ENCODE measurements around the gene DCAF5. TPM values are rescaled to one million over a fixed set of nuclear protein-coding genes. Genes with fewer than 3 reads are reported as not detected.

DCAF5 gene
- total RNA-seq, 1 experiment from 2014 or later = 29.1 TPM

DNA sequence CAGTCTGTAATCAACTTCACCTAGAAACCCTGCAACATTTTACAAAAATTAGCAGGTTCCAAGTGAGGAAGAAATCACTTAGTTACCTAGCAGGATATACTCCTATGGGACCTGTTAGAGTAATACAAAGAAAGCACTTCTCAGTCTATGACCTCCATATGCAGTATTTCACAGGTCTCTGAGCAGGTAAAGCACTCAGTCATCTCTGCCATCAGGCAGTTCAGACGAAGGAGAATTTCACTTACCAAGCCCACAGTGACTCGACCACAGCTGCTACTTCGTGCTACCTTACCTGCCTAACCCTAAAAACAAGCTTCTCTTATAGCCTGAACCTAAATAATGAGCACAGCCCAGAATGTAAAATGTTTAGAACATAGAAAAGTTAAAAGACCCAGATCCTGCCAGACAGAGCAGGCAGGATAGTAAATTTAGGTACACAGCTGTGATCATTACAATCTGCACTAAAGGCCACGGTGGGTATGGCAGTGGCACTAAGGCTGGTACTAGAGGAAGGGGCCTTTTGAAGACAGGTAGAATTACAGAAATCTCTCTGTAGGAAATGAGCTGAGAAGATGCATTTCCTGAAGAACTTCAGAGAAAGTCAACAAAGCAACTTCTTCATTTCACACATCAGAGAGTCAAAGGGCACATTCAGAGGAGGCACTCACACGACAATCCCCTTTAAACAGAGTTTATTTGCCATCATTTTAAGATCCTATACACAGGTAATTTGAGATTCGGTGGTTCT lies 35.7 kb downstream of the DCAF5 start:
- Histone ChIP-seq H3K4me2 (no peak overlapping the region), H2AFZ (no peak overlapping the region), H3K4me3 (no peak overlapping the region), H3K9me2 (ENCODE audit: insufficient read depth) (no peaks in the 10 kb centered on the region), H3K27ac (no peak overlapping the region), H3K9me3 (ENCODE audit: insufficient read depth, low read depth) (no peaks in the 10 kb centered on the region), H3K27me3 (ENCODE audit: insufficient read depth, low read depth) (no peaks in the 10 kb centered on the region), H3F3A (ENCODE audit: insufficient read depth, low read depth) (no peaks in the 10 kb centered on the region; the same call in 1 of the 2 replicates), H3K79me2 (ENCODE audit: low read depth) (peaks cover 3% of the 10 kb centered on the region; the same call in 1 of the 2 replicates), H3K36me3 (ENCODE audit: low read depth) (0 out of 2 replicates have a peak, but pooled peaks cover 15% of the 10 kb centered on the region), H3K4me1 (replicated peaks; ENCODE audit: insufficient read depth) (no peaks in the 10 kb centered on the region), H4K20me1 (ENCODE audit: insufficient read depth) (no peaks in the 10 kb centered on the region; the same call in 1 of the 2 replicates)
- CTCF ChIA-PET = no interaction called here
- intact Hi-C loops (cut with micrococcal nuclease; ENCODE audit: unreplicated experiment) = no loop called here
- BruUV-seq (replicated peaks) = no TSS peak
- no peak for DNase-seq
- TF ChIP-seq CTCF (conservative IDR thresholded peaks at IDR 0.05) (no peak), EZH2 (IDR thresholded peaks at IDR 0.05; ENCODE audit: low read depth) (no peak)
- POLR2A ChIA-PET (ENCODE audit: unreplicated experiment) = no interaction called here

GRCh38 chr14:69115407-69116185 lies 37.3 kb downstream of the DCAF5 start:
- no peak overlapping the region for H3K27ac ChIP-seq
- H3K4me2 ChIP-seq = no peak overlapping the region
- H3K36me3 ChIP-seq (ENCODE audit: low read depth) = 0 out of 2 replicates have a peak, but pooled peaks cover 10% of the 10 kb centered on the region
- intact Hi-C loops (cut with micrococcal nuclease; ENCODE audit: unreplicated experiment) = no loop called here
- ChIA-PET CTCF (no interaction called here), POLR2A (ENCODE audit: unreplicated experiment) (no interaction called here)
- no peaks in the 10 kb centered on the region; the same call in 1 of the 2 replicates for H3F3A ChIP-seq (ENCODE audit: insufficient read depth, low read depth)
- no TSS peak for BruUV-seq (replicated peaks)
- no peak overlapping the region for H2AFZ ChIP-seq
- no peaks in the 10 kb centered on the region for H3K4me1 ChIP-seq (replicated peaks; ENCODE audit: insufficient read depth)
- no peaks in the 10 kb centered on the region for H3K9me2 ChIP-seq (ENCODE audit: insufficient read depth)
- no peaks in the 10 kb centered on the region for H3K79me2 ChIP-seq (ENCODE audit: low read depth)
- DNase-seq = no peak
- no peaks in the 10 kb centered on the region; the same call in 1 of the 2 replicates for H4K20me1 ChIP-seq (ENCODE audit: insufficient read depth)
- TF ChIP-seq CTCF (conservative IDR thresholded peaks at IDR 0.05) (no peak), EZH2 (IDR thresholded peaks at IDR 0.05; ENCODE audit: low read depth) (no peak)
- H3K9me3 ChIP-seq (ENCODE audit: insufficient read depth, low read depth) = no peaks in the 10 kb centered on the region
- H3K4me3 ChIP-seq = no peak overlapping the region
- no peaks in the 10 kb centered on the region for H3K27me3 ChIP-seq (ENCODE audit: insufficient read depth, low read depth)

GRCh38 chr14:69114763-69115162 lies 38.2 kb downstream of the DCAF5 start:
- intact Hi-C loops (cut with micrococcal nuclease; ENCODE audit: unreplicated experiment) = no loop called here
- DNase-seq = no peak
- H3K9me3 ChIP-seq (ENCODE audit: insufficient read depth, low read depth) = no peaks in the 10 kb centered on the region
- no peaks in the 10 kb centered on the region for H3K27me3 ChIP-seq (ENCODE audit: insufficient read depth, low read depth)
- no peaks in the 10 kb centered on the region for H3K4me1 ChIP-seq (replicated peaks; ENCODE audit: insufficient read depth)
- H3F3A ChIP-seq (ENCODE audit: insufficient read depth, low read depth) = no peaks in the 10 kb centered on the region; the same call in 1 of the 2 replicates
- BruUV-seq (replicated peaks) = no TSS peak
- ChIA-PET CTCF (no interaction called here), POLR2A (ENCODE audit: unreplicated experiment) (no interaction called here)
- H3K4me2 ChIP-seq = no peak overlapping the region
- H3K9me2 ChIP-seq (ENCODE audit: insufficient read depth) = no peaks in the 10 kb centered on the region
- TF ChIP-seq EZH2 (IDR thresholded peaks at IDR 0.05; ENCODE audit: low read depth) (no peak), CTCF (conservative IDR thresholded peaks at IDR 0.05) (no peak)
- H3K79me2 ChIP-seq (ENCODE audit: low read depth) = no peaks in the 10 kb centered on the region
- H2AFZ ChIP-seq = no peak overlapping the region
- no peak overlapping the region for H3K4me3 ChIP-seq
- 0 out of 2 replicates have a peak, but pooled peaks cover 10% of the 10 kb centered on the region for H3K36me3 ChIP-seq (ENCODE audit: low read depth)
- H4K20me1 ChIP-seq (ENCODE audit: insufficient read depth) = no peaks in the 10 kb centered on the region; the same call in 1 of the 2 replicates
- H3K27ac ChIP-seq = no peak overlapping the region
